ENCODE data around the gene DAND5.

DAND5 gene

GRCh38 chr19:12995596-12996405 is 26.4 kb downstream of the DAND5 start:
- no peak for FAIRE-seq

- no peak for FAIRE-seq
Measured at GRCh38 chr19:12996406-12997094, 27.2 kb downstream of the DAND5 start.

- no peak for FAIRE-seq
Measured at GRCh38 chr19:12997179-12997966, 28.0 kb downstream of the DAND5 start.

- no peak for FAIRE-seq
Measured at GRCh38 chr19:12997967-12998940, 28.9 kb downstream of the DAND5 start.

GRCh38 chr19:13001166-13001501 is 31.8 kb downstream of the DAND5 start:
- no peak for FAIRE-seq

GRCh38 chr19:13001502-13002165 is 32.3 kb downstream of the DAND5 start:
- FAIRE-seq = no peak

DNA sequence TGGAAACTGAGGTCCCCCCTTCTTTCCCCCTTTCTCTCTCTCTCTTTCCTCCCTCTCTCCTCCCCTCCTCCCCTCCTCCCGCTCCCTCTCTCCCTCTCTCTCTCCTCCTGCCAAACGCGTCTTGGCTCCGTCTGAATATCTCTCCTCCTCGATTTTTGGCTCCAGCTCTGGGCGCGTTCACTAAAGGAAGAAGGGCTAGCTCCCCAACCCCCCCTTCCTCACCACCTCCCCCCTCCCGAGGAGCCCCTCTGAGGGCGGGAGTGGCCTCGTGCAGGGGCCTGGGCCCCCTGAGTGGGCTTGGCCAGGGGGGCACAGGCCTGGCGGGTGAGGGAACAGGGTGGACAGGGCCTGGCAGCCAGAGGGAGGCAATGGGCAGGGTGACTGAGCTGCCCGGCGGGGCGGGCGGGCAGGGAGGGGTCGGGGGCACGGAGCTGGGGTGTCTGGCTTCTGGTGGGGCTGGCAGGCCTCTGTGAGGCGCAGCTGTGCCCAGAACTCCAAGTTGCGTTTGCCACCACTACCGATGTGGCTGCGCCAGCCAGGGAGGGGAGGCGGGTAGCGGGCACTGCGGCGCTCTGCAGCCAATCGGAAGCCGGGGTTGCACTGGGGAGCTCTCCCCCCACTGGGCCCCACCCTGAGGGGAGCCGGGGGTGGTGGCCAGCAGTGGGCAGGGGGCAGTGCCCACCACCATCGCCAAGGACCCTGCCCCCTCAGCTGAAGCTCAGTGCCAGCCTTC is 33.0 kb downstream of the DAND5 start:
- FAIRE-seq = no peak

GRCh38 chr19:13003081-13003480 is 33.7 kb downstream of the DAND5 start:
- no peak for FAIRE-seq

DNA sequence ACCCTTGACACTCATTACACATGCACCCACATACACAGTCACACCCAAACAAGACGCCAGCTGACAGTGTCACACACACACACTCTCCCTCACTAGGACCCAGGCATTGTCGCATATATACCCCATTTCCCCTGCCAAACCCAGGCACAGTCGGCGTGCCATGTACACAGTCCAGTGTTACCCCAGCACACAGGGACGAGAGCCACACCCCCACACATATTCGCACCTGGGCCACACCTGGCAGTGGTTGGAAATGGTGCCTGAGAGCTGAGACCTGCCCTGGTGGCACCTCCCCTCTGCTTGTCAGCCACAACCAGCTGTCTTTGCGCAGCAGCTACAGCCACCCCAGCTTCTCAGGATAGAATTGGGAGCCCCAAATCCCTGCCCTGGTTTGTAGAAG is 34.9 kb downstream of the DAND5 start:
- FAIRE-seq = no peak

DNA sequence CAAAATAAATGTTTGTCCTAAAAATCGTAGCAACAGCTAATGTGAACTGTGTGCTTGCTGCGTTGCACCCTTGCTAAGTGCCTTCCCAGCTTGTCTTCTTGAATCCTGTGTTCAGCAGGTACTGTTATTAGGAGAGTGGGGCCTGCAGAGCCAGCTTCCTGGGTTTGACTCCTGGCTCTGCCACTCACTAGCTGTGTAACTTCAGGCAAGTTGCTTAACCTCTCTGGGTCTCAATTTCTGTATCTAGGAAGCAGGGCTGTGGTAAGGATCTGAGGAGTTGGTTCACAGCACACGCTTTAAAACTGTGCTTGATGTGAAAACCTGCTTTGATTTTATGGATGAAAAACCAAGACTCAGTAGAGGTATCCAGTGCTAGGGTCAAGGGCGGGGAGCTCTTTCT is 35.9 kb downstream of the DAND5 start:
- FAIRE-seq = no peak

DNA sequence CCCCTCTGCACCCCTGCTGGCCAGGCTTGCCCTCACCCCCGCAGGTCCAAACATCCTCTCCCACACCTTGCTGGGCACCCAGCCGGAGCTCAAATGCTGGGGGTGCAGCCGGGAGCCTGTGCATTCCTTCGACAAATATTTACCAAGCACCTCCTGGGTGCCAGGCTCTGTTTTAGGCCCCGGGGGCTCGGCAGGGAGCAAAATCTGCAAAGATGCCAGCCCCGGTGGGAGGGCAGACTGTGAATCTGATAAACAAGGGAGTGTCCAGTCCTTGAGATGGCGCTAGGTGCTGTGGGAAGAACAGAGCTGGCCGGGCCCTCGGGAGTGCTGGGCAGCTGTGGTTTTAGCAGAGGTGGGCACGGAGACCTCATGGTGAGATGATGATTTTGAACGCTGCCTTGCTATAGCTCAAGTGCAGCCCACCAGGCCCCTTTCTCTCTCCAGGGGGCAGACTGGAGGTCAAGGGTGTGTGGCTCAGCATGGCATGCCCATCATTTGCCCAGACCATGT is 36.5 kb downstream of the DAND5 start:
- FAIRE-seq = no peak

- FAIRE-seq = no peak
Measured at GRCh38 chr19:13006431-13007281, 37.3 kb downstream of the DAND5 start.

DNA sequence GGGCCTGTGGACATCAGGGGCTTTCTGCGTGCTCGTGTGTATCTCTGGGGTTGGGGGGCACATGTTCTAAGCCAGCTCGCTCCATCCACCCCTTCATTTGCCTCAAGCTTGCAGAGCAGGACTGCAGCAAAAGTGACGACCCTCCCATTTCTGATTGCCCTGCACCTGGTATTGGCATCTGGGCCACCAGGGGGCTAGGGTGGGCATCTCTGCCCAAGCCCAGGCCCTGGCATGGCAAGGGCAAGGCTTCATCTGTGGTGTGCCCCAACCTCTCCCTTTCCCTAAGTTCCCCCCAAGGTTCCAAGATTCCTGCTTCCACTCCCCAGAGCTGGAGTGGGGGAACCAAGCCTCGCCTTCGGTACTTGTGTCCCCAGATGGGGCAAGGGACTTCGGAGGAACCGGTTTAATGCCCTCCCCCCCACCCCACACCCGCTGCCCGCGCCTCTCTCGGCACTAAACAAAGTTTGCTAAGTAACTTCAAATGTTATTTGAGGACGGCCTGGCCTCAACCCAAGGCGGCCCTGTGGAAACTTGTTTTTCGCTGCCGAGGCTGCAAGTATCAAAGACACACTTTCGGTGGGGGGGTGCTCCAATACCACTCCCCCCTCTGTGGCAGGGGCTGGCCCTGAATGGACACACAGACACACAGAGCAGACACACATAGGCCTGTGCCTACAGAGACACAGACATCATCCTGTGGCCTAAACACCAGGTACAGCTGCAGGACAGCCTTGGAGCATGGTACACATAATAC is 38.1 kb downstream of the DAND5 start:
- no peak for FAIRE-seq

GRCh38 chr19:13008926-13009787 is 39.8 kb downstream of the DAND5 start:
- no peak for FAIRE-seq

- FAIRE-seq = no peak
Measured at GRCh38 chr19:13010038-13010991, 40.9 kb downstream of the DAND5 start.

DNA sequence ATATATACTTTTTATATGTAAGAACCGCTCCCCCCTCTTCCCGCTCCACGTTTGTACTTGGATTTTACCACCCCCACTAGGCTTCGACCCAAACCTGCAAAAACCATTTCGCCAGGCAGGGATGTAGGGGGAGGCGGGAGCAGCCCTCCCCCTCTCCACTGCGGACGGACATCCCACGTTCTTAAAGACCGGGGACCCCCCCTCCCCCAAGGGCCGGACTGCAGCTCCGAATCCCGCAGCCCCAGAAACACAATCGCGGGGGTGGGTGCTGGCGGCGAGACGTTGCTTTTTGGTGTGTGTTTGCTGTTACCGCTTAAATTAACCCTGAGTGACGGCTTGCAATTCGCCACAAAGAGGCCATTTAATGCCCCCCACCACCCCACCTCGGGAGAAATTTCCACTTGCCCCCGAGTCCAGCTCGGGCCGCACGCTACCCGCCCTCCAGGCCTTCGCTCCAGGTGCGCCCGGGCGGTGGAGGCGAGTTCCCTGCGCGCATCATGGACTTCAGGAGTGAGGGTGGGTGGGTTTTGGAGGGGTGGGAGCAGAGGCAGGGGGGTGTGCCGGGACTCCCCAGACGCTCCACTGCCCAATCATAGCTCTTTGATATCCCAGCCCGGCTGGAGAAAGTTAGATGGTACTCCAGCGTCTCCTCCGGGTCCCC is 41.7 kb downstream of the DAND5 start:
- no peak for FAIRE-seq

Data from TTC549 (cell line).